SK-N-SH treated with all-trans-retinoic acid at 6 μM for 48 hours (cell line): Measurements from ENCODE around the gene TMEM269.

Experiments
- ARNTL ChIP-seq: fragments of 450-650 bp; formaldehyde crosslinking; IDR thresholded peaks from 2 replicates; pipeline ENCODE4 v1.5.0; 2020; ENCODE audit warnings: low read depth, mild to moderate bottlenecking, moderate library complexity, borderline replicate concordance
- ESRRG ChIP-seq: fragments of 250-450 bp; sonication (Bioruptor Pico); IDR thresholded peaks from 2 replicates; pipeline ENCODE4 v1.6.1; 2021; ENCODE audit warnings: mild to moderate bottlenecking
- GLIS3 ChIP-seq: fragments of 250-450 bp; sonication (Bioruptor Pico); IDR thresholded peaks from 2 replicates; pipeline ENCODE4 v1.5.0; 2020; ENCODE audit warnings: mild to moderate bottlenecking, moderate library complexity
- ISL1 ChIP-seq: fragments of 250-450 bp; sonication (Bioruptor Pico); IDR thresholded peaks from 2 replicates; pipeline ENCODE4 v2.1.2; 2022; ENCODE audit warnings: mild to moderate bottlenecking, moderate library complexity
- RARB ChIP-seq: fragments of 250-450 bp; sonication (Bioruptor Pico); IDR thresholded peaks from 2 replicates; pipeline ENCODE4 v1.8.0; 2021; ENCODE audit warnings: mild to moderate bottlenecking, moderate library complexity
- SNAI2 ChIP-seq: fragments of 250-450 bp; sonication (Bioruptor Pico); IDR thresholded peaks from 2 replicates; pipeline ENCODE4 v1.5.0; 2020; ENCODE audit warnings: mild to moderate bottlenecking, moderate library complexity
- TOX ChIP-seq: fragments of 250-450 bp; sonication (Bioruptor Pico); IDR thresholded peaks from 2 replicates; pipeline ENCODE4 v1.8.0; 2021; ENCODE audit warnings: mild to moderate bottlenecking, moderate library complexity, borderline replicate concordance
- ZC3H10 ChIP-seq: fragments of 250-450 bp; sonication (Bioruptor Pico); IDR thresholded peaks from 2 replicates; pipeline ENCODE4 v1.5.1; 2021; ENCODE audit warnings: mild to moderate bottlenecking, moderate library complexity
- ZFP3 ChIP-seq: fragments of 250-450 bp; sonication (Bioruptor Pico); IDR thresholded peaks from 2 replicates; pipeline ENCODE4 v1.5.0; 2020; ENCODE audit warnings: mild to moderate bottlenecking, moderate library complexity
- ZFP30 ChIP-seq: fragments of 450-650 bp; formaldehyde crosslinking; IDR thresholded peaks from 2 replicates; pipeline ENCODE4 v1.5.0; 2022; ENCODE audit warnings: mild to moderate bottlenecking, moderate library complexity
- ZNF565 ChIP-seq: fragments of 450-650 bp; formaldehyde crosslinking; conservative IDR thresholded peaks from 2 replicates; pipeline ENCODE4 v1.5.0; 2020; ENCODE audit warnings: low read depth, mild to moderate bottlenecking, moderate library complexity
- TF ChIP-seq, protein P1 (sequence below): fragments of 250-450 bp; sonication (Bioruptor Pico); IDR thresholded peaks from 2 replicates; pipeline ENCODE4 v1.8.0; 2020; ENCODE audit warnings: mild to moderate bottlenecking, moderate library complexity, borderline replicate concordance
- TF ChIP-seq, protein P2 (sequence below): fragments of 250-450 bp; sonication (Bioruptor Pico); IDR thresholded peaks from 2 replicates; pipeline ENCODE4 v1.5.1; 2020; ENCODE audit warnings: low read depth, mild to moderate bottlenecking, moderate library complexity

DNA sequence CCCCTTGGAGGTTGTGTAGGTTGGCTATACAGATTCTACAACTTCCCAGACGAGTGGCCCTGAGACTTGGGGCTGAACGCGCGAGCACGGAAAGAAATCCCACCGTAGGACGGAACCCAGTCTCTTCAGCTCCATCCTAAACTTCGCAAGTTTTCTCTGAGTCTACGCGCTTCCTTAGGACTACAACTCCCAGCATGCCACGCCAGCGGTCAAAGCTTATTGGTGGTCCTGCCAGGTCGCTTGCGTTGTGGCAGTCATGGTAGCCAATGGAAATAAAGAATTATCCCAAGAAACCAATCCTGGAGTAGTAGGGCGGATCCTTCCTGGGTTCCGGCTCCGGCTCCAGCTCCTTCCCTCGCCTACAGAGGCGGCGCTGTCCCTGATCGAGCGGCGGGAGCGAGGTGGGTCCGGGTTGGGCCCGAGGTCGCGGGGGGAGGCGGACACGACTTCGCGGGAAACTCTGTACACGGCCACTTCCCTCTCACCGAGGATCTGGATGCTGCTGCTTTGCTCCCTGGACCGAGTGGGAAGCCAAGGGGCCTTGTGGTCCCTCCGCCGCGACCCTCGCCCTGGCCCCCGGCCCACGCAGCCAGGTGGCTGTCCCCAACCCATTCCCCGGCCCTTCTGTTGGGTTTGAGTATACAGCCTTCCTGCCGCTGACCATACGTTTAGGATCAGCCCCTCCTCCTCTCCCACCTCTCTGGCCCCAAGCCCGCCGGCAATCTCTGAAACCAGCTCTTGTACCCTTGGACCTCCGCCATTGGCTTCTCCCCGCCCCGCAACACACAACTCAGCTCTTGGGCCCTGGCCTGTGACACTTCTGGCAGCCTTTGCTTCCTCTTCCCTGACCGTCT, 61.7 kb downstream of the TMEM269 start, which contains the start of gene ZNF691:
- TF ChIP-seq, protein P1, sequence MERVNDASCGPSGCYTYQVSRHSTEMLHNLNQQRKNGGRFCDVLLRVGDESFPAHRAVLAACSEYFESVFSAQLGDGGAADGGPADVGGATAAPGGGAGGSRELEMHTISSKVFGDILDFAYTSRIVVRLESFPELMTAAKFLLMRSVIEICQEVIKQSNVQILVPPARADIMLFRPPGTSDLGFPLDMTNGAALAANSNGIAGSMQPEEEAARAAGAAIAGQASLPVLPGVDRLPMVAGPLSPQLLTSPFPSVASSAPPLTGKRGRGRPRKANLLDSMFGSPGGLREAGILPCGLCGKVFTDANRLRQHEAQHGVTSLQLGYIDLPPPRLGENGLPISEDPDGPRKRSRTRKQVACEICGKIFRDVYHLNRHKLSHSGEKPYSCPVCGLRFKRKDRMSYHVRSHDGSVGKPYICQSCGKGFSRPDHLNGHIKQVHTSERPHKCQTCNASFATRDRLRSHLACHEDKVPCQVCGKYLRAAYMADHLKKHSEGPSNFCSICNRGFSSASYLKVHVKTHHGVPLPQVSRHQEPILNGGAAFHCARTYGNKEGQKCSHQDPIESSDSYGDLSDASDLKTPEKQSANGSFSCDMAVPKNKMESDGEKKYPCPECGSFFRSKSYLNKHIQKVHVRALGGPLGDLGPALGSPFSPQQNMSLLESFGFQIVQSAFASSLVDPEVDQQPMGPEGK (CRISPR knock-in tag): no peak
- no peak for TF ChIP-seq GLIS3 (CRISPR knock-in tag)
- TF ChIP-seq ESRRG (CRISPR knock-in tag): no peak
- no peak for TF ChIP-seq ZC3H10
- TF ChIP-seq, protein P2, sequence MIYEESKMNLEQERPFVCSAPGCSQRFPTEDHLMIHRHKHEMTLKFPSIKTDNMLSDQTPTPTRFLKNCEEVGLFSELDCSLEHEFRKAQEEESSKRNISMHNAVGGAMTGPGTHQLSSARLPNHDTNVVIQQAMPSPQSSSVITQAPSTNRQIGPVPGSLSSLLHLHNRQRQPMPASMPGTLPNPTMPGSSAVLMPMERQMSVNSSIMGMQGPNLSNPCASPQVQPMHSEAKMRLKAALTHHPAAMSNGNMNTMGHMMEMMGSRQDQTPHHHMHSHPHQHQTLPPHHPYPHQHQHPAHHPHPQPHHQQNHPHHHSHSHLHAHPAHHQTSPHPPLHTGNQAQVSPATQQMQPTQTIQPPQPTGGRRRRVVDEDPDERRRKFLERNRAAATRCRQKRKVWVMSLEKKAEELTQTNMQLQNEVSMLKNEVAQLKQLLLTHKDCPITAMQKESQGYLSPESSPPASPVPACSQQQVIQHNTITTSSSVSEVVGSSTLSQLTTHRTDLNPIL (CRISPR knock-in tag): no peak
- no peak for TF ChIP-seq ISL1
- TF ChIP-seq ZNF565: no peak
- no peak for TF ChIP-seq ZFP3 (CRISPR knock-in tag)
- TF ChIP-seq ARNTL (CRISPR knock-in tag): no peak
- TF ChIP-seq TOX (CRISPR knock-in tag): no peak
- no peak for TF ChIP-seq RARB (CRISPR knock-in tag)
- TF ChIP-seq SNAI2 (CRISPR knock-in tag): no peak
- no peak for TF ChIP-seq ZFP30 (CRISPR knock-in tag)
